Stimulated activated CD8-positive, alpha-beta memory T cell treated with anti-CD3 and anti-CD28 coated beads, Interleukin-7, amount 100 ng/mL, for 4 hours (primary cell): ENCODE results near the gene C16orf96.

Source experiments
- DNase-seq, 2 donors: peaks; one replicate each; pipeline ENCODE4 v3.0.0-alpha.2; 2020; ENCODE audit warnings: low read depth in 2 of 2

Gene C16orf96

GRCh38 chr16:4556112-4556511 lies at the start of gene C16orf96:
C16orf96 (plus strand) TSS chr16:4556340; CDS start chr16:4556490, 150 bp downstream.
- DNase-seq: no peak

DNA sequence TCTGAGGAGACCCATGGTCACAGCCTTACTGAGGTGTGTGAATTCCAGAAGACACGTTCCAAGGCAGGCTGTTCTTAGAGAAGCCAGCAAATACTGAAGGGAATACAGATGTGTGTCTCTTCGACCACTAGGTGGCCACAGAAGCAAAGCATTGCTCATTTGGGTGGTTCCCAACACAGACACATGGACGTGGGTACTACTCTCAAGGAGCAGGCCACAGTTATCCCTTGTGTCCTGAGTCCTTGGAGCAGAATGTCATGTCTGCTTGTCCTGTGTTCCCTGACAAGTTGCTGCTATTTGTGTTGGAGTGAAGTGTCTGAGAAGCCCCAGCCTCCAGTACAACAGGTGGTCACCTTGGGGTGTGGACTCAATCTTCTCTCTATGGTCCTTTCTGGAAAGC lies 49.7 kb upstream of the C16orf96 start:
- DNase-seq: peak; percentile 27 to 37

DNA sequence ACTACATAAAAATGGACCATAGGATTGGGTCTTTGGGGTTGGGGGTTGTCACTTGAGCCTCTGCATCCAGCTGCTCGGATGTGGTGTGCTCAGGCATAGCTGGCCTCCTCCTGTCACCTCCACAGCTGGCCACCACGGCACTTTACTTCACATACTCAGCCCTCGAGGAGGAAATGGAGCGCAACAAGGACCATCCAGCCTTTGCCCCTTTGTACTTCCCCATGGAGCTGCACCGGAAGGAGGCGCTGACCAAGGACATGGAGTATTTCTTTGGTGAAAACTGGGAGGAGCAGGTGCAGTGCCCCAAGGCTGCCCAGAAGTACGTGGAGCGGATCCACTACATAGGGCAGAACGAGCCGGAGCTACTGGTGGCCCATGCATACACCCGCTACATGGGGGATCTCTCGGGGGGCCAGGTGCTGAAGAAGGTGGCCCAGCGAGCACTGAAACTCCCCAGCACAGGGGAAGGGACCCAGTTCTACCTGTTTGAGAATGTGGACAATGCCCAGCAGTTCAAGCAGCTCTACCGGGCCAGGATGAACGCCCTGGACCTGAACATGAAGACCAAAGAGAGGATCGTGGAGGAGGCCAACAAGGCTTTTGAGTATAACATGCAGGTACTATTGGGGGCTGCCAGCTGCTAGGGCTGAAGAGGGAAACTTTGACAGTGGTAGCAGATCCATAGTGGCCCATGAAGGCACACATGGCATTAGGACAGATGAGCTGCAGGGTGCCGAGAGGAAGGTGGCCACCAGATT lies 48.4 kb upstream of the C16orf96 start:
- no peak for DNase-seq

DNA sequence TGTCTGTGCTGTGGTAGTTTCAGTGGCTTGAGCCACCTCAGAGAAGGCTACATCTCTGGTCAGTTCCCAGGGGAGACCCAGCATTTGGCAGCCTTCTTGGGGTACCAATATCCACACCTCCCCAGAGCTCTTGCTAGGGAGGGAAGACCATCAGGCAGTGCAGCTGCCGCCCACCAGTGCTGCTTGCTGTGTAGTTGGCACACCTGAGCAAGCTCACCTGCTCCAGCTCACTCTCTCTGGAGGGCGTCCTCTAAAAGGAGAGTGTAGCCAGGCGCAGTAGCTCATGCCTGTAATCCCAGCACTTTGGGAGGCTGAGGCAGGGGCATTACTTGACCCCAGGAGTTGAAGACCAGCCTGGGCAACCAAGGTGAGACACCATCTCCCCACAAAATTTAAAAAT lies 47.3 kb upstream of the C16orf96 start:
- no peak for DNase-seq

GRCh38 chr16:4509420-4509819 lies 46.7 kb upstream of the C16orf96 start:
- DNase-seq: no peak

GRCh38 chr16:4510131-4510530 lies 46.0 kb upstream of the C16orf96 start:
- no peak for DNase-seq

- no peak for DNase-seq
Measured at GRCh38 chr16:4510747-4511426, 45.3 kb upstream of the C16orf96 start.

DNA sequence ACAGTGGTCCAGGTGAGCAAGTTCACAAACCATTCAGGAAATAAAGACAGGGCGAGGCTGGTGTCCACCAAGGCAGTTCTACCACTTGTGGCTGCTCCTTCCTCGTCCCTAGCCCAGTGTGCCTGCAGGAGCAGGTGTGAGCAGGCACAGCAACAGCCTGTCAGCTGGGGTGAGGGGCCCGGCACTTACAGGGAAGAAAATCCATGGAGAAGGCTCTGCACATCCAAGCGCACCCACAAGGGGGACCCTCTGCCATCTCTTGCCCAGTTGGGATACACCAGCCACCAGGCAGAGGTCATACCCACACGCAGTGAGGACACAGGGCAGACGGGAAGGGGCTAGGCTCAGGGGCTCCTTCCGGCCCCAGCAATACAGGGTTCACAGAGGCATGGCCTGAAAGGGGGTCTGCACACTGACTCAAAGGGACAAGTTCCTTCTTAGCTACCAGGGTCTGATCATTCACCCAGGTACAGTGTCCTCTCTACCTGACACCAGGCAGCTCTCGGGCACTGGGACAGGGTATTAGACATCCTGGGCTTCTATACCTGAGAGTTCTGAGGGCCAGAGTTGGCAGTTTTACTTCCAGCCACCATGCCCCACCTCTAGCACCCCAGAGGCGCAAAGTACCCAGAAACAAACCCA lies 44.6 kb upstream of the C16orf96 start:
- DNase-seq: no peak

GRCh38 chr16:4512473-4512872 lies 43.7 kb upstream of the C16orf96 start:
- no peak for DNase-seq

GRCh38 chr16:4513086-4513860 lies 42.9 kb upstream of the C16orf96 start:
- no peak for DNase-seq

DNA sequence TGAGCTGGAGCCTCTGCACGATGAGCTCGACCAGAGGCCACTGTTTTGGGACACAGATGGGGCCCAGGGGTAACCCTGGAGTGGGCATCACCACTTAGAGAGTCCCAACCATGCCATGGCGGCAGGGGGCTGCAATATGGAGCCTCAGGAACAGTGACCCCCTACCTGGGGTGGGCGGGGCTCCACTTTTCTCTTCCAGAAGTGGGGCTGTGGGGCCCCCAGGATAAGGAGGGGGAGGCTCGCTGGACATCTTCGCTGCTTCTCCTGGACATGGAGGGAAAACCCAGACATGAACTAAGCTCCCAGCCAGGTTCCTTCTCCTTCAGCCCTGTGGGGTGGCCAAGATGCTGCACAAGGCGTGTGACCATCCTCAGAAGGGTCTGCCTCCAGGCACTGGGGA lies 42.3 kb upstream of the C16orf96 start:
- no peak for DNase-seq

GRCh38 chr16:4514606-4515005 lies 41.5 kb upstream of the C16orf96 start:
- DNase-seq: no peak

GRCh38 chr16:4515611-4516233 lies 40.4 kb upstream of the C16orf96 start:
- no peak for DNase-seq

DNA sequence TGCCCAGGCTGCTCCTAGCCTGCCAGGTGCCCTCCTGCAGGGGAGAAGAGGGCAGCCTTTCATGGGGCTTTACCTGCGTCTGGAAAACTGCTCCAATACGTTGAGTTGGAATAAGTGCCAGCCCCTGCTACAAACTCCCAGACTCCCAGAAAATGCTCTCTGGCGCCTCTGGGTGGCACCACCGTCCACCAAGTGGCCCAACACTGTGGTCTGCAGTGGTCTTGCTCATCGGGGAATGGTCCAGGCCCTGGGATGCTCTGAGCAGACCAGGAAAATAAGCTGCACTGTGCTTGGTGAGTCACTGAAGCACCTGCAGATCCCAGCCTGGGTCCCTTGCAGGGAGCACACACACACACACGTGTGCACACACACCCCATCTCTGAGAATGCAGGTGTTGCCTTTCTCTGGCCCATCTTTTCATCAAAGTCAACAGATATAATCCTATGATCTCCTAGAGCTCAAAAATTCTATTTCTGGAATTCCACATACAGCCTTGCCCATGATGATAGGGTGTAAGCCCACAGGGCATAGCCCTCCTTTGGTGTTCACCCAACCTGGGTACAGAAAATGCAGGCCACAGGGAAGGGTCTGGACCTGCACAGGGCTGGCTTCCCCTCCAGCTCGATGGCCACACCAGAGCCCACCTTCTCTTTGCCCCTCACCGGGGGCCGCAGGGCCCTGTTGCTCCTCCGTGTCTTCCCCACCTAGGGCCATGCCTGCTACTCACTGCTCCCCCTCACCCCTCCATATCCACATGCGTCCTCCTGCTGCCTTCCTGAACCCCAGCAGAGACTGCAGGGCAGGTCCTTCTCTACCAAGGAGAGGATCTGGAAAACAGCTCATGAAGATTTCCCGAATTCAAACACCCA lies 38.1 kb upstream of the C16orf96 start:
- no peak for DNase-seq

DNA sequence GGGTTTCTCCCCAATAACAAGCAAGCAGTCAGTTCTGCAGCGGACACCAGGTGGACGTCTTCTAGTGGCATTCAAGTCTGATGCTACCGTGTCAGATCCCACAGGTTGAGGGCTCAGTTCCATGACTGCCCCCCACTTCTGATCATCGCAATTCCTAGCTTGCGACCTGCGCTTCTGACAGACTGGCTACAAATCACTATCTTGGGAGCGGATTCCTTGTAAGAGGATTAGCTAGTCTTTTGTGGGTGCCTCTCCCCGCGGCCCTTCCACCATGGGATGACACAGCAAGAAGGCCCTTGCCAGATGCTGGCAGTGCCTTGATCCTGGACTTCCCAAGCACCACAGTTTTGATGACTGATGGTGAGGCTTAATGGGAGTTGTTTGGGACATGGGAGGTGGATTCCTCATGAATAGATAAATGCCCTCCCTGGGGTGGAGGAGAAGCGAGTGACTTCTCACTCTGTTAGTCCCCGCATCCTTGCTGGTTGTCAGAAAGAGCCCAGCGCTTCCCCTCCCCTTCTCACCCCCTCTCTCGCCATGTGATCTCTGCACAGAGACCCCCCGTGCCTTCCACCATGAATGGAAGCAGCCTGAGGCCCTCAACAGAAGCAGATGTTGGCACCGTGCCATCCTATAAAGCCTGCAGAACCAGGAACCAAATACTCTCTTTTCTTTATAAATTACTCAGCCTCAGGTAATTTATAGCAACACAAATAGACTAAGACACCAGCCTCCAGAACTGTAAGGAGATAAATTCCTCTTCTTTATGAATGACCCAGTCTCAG lies 36.7 kb upstream of the C16orf96 start:
- DNase-seq: no peak

DNA sequence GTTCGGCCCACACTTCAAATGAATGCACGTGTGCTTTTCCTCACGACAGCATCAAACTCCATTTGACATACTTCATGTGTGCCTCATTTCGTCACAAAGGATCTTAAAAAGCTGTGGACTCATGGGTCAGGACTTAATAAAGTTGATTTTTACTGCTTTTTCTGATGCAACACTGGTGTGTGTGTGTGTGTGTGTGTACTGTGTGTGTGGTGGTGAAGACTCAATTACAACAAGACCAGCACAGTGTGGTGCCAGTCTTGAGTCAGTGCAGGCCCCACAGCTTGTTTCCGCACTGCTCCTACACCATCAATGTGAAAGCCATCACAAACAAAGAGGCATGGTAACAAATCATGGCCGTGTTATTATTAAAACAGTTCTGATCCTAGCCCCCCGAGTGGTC lies 35.2 kb upstream of the C16orf96 start:
- no peak for DNase-seq

DNA sequence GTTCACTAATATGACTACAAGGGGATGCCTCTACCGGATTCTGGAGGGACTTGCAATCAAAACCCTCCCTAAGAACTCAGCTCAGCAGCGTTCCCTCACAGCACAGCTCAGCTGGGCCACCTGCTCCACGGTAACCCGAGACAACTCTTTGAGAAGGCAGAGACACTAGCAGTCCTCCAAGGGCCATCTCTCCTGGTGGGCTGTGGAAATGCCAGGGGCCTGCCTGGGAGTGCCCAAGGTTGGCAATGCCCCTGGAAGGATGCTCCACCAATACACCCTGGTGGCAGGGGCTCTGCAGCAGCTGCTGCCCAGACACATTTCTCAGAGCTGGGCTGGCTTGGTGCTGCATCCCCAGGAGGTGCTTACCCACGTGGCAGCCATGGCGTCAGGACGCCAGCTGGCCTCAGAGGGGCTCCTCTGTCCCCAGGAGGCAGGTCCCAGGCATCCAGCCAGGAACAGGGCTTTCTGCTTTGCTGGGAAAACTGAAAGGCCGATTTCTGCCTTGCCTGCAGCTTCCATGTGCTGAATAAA lies 34.0 kb upstream of the C16orf96 start:
- no peak for DNase-seq

DNA sequence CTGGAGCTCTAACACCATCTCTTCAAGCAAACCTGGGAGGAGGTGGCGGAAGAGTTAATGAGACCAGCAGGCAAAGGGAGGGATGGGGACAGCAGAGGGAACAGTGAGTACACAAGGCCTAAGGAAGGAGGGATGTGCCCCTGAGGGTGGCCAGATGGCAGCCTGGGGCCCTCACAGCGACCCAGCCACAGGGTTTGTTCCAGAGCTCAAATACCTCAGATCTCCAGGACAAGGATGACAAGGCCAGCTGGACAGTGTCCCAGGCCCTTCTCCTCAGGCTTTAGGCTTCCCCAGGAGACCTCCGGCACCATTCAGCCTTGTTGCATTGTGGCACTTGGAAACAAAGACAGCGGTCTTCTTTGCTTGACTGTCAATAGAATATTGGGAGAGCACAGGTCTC lies 32.5 kb upstream of the C16orf96 start:
- DNase-seq: no peak

DNA sequence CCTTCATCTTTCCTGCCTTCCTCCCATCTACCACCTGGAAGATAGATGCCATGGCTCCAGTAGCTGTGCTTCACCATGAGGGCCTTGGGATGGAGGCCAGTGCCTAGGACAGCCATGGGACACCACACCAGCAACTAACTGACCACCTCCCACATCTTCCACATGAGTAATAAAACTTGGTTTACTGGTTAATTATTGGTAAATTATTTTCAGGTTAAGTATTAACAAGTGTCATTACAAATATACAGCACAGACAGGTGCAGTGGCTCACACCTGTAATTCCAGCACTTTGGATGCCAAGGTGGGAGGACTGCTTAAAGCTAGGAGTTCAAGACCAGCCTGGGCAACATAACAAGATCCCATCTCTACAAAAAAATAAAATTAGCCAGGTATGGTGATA lies 31.6 kb upstream of the C16orf96 start:
- no peak for DNase-seq

DNA sequence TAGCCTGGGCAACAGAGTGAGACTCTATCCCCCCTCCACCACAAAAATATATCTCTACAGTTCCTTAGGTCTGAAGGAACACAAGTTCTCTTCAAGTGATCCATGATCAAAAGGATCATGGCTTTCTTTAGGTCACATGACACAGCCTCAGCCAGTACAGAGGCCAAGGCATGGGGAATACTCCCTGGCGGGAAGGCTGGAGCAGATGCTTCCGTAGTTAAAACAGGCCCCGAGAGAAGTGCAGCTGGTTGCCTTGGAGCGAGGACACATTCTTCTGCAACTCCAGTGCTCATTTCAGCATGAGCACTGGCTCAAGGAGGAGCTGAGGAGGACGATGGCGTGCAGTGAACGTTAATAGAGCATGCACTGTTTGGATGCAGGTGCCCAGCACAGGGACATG lies 31.1 kb upstream of the C16orf96 start:
- no peak for DNase-seq
